WTC11 (cell line): ENCODE data around the gene MYO18A. TPM values are rescaled to one million over a fixed set of nuclear protein-coding genes. Genes with fewer than 3 reads are reported as not detected.

Source experiments
- ATAC-seq: fragments of 200-7000 bp; cut with Tn5 transposase; 2 replicates; pipeline ENCODE4 v1.10.0; 2021; ENCODE audit warnings: mild to moderate bottlenecking, moderate library complexity
- CTCF ChIA-PET: fragments of 300-600 bp; sonication (Branson Sonifier 250); formaldehyde crosslinking; loops from one replicate; lab custom pipeline; 2021; ENCODE audit warnings: antibody characterized with exemption; lab: Charles Lee
- POLR2A ChIA-PET: fragments of 350-600 bp; sonication (Branson Sonifier 250); formaldehyde crosslinking; loops from one replicate; lab custom pipeline; 2021; ENCODE audit warnings: antibody characterized with exemption; lab: Charles Lee
- DNase-seq: peaks from one replicate; pipeline ENCODE4 v3.0.0; 2021; ENCODE audit warnings: low spot score
- H3K27ac Mint-ChIP-seq: 2 replicates; pipeline ENCODE4 v1.8.0; 2021; ENCODE audit warnings: mixed read lengths
- H3K27me3 Mint-ChIP-seq: 2 replicates; pipeline ENCODE4 v1.8.0; 2021; ENCODE audit warnings: low read depth, mild to moderate bottlenecking, moderate library complexity, mixed read lengths
- H3K36me3 Mint-ChIP-seq: 2 replicates; pipeline ENCODE4 v1.8.0; 2021; ENCODE audit warnings: mixed read lengths
- H3K4me1 Mint-ChIP-seq: 2 replicates; pipeline ENCODE4 v1.8.0; 2022; ENCODE audit warnings: mixed read lengths
- H3K4me3 Mint-ChIP-seq: 2 replicates; pipeline ENCODE4 v1.8.0; 2021; ENCODE audit warnings: mild to moderate bottlenecking, moderate library complexity, mixed read lengths
- H3K9me3 Mint-ChIP-seq: 2 replicates; pipeline ENCODE4 v1.8.0; 2021; ENCODE audit warnings: mixed read lengths
- AFF4 ChIP-seq: sonication (generic); formaldehyde crosslinking; IDR thresholded peaks from 2 replicates; pipeline ENCODE4 v1.8.1; 2023; ENCODE audit warnings: mild to moderate bottlenecking, missing genetic modification reagents, borderline replicate concordance
- ATF1 ChIP-seq: sonication (generic); formaldehyde crosslinking; IDR thresholded peaks from 2 replicates; pipeline ENCODE4 v1.8.1; 2023; ENCODE audit warnings: mild to moderate bottlenecking, moderate library complexity, missing genetic modification reagents
- CREB1 ChIP-seq: sonication (generic); formaldehyde crosslinking; IDR thresholded peaks from 2 replicates; pipeline ENCODE4 v1.8.0; 2023; ENCODE audit warnings: mild to moderate bottlenecking, missing genetic modification reagents
- CREM ChIP-seq: sonication (generic); formaldehyde crosslinking; IDR thresholded peaks from 2 replicates; pipeline ENCODE4 v1.8.1; 2022; ENCODE audit warnings: mild to moderate bottlenecking, missing genetic modification reagents, moderate library complexity
- E2F1 ChIP-seq: sonication (generic); formaldehyde crosslinking; IDR thresholded peaks from 2 replicates; pipeline ENCODE4 v1.8.0; 2022; ENCODE audit warnings: mild to moderate bottlenecking, missing genetic modification reagents
- ELF4 ChIP-seq: sonication (generic); formaldehyde crosslinking; IDR thresholded peaks from 2 replicates; pipeline ENCODE4 v1.8.1; 2022; ENCODE audit warnings: low read depth, mild to moderate bottlenecking, moderate library complexity, missing genetic modification reagents
- EMX1 ChIP-seq: fragments of 250-450 bp; sonication (Bioruptor Pico); IDR thresholded peaks from 2 replicates; pipeline ENCODE4 v1.8.0; 2021; ENCODE audit warnings: mild to moderate bottlenecking
- HMGA2 ChIP-seq: fragments of 250-450 bp; sonication (Bioruptor Pico); IDR thresholded peaks from 2 replicates; pipeline ENCODE4 v1.4.0; 2021; ENCODE audit warnings: mild to moderate bottlenecking, moderate library complexity
- HMGXB4 ChIP-seq: sonication (generic); formaldehyde crosslinking; IDR thresholded peaks from 2 replicates; pipeline ENCODE4 v1.8.1; 2023; ENCODE audit warnings: mild to moderate bottlenecking, moderate library complexity, missing genetic modification reagents
- MAX ChIP-seq: sonication (generic); formaldehyde crosslinking; IDR thresholded peaks from 2 replicates; pipeline ENCODE4 v1.8.0; 2022; ENCODE audit warnings: mild to moderate bottlenecking, missing genetic modification reagents
- MLX ChIP-seq: sonication (generic); formaldehyde crosslinking; IDR thresholded peaks from 2 replicates; pipeline ENCODE4 v1.8.1; 2023; ENCODE audit warnings: mild to moderate bottlenecking, missing genetic modification reagents, moderate library complexity
- NFYB ChIP-seq: sonication (generic); formaldehyde crosslinking; conservative IDR thresholded peaks from 2 replicates; pipeline ENCODE4 v1.8.0; 2022; ENCODE audit warnings: low read depth, missing genetic modification reagents
- OVOL2 ChIP-seq: fragments of 250-450 bp; sonication (Bioruptor Pico); IDR thresholded peaks from 2 replicates; pipeline ENCODE4 v1.9.0; 2021; ENCODE audit warnings: mild to moderate bottlenecking, borderline replicate concordance
- SMAD3 ChIP-seq: sonication (generic); formaldehyde crosslinking; IDR thresholded peaks from 2 replicates; pipeline ENCODE4 v1.8.0; 2022; ENCODE audit warnings: missing genetic modification reagents, mild to moderate bottlenecking, borderline replicate concordance
- STAT6 ChIP-seq: sonication (generic); formaldehyde crosslinking; conservative IDR thresholded peaks from 2 replicates; pipeline ENCODE4 v1.8.1; 2023; ENCODE audit warnings: mild to moderate bottlenecking, low read depth, missing genetic modification reagents, moderate library complexity
- ZBTB43 ChIP-seq: sonication (generic); formaldehyde crosslinking; IDR thresholded peaks from 2 replicates; pipeline ENCODE4 v1.8.1; 2023; ENCODE audit warnings: mild to moderate bottlenecking, missing genetic modification reagents
- ZNF263 ChIP-seq: sonication (generic); formaldehyde crosslinking; IDR thresholded peaks from 2 replicates; pipeline ENCODE4 v1.8.1; 2022; ENCODE audit warnings: low read depth, mild to moderate bottlenecking, moderate library complexity, missing genetic modification reagents
- ZNF317 ChIP-seq: sonication (generic); formaldehyde crosslinking; IDR thresholded peaks from 2 replicates; pipeline ENCODE4 v1.8.1; 2023; ENCODE audit warnings: low read depth, mild to moderate bottlenecking, moderate library complexity, missing genetic modification reagents, borderline replicate concordance
- ZNF396 ChIP-seq: fragments of 250-450 bp; sonication (Bioruptor Pico); IDR thresholded peaks from 2 replicates; pipeline ENCODE4 v1.8.0; 2021; ENCODE audit warnings: mild to moderate bottlenecking, moderate library complexity, borderline replicate concordance
- ZNF416 ChIP-seq: fragments of 250-450 bp; sonication (Bioruptor Pico); IDR thresholded peaks from 2 replicates; pipeline ENCODE4 v1.9.0; 2021; ENCODE audit warnings: mild to moderate bottlenecking, inconsistent platforms
- ZNF512 ChIP-seq: sonication (generic); formaldehyde crosslinking; IDR thresholded peaks from 2 replicates; pipeline ENCODE4 v1.8.1; 2022; ENCODE audit warnings: missing genetic modification reagents, borderline replicate concordance
- total RNA-seq: library from RNA; stranded (reverse); gene quantifications from 3 replicates; pipeline ENCODE4 v1.2.3, GENCODE V29; 2021

The MYO18A gene
- total RNA-seq, 1 experiment from 2014 or later: 54.9 TPM

- Mint-ChIP-seq H3K36me3 (no peaks in the 10 kb centered on the region), H3K9me3 (no peaks in the 10 kb centered on the region), H3K27me3 (no peaks in the 10 kb centered on the region), H3K4me3 (peak overlapping the region; percentile 46), H3K27ac (peak overlapping the region; percentile 84), H3K4me1 (peaks cover 38% of the 10 kb centered on the region)
- DNase-seq: no peak
- ChIA-PET POLR2A (interaction anchor here (0.6 to 2.4 kb wide), 7 partner anchors 15 to 116 kb away, joined by 3 to 29 read pairs (median 6); partner anchors contain the start of gene MYO18A), CTCF (interaction anchor here (0.5 to 13.1 kb wide), 50 partner anchors 9 to 438 kb away, joined by 3 to 464 read pairs (median 7); partner anchors contain the start of genes MYO18A, NEK8, NUFIP2 and PHF12)
- ATAC-seq: no peak
- TF ChIP-seq ZNF512: no peak
- no peak for TF ChIP-seq EMX1 (CRISPR knock-in tag)
- TF ChIP-seq CREM (CRISPR knock-in tag): no peak
- no peak for TF ChIP-seq AFF4 (CRISPR knock-in tag)
- TF ChIP-seq MLX (CRISPR knock-in tag): no peak
- no peak for TF ChIP-seq HMGXB4
- no peak for TF ChIP-seq ZNF317 (CRISPR knock-in tag)
- TF ChIP-seq E2F1 (CRISPR knock-in tag): no peak
- TF ChIP-seq NFYB (CRISPR knock-in tag): no peak
- no peak for TF ChIP-seq SMAD3 (CRISPR knock-in tag)
- no peak for TF ChIP-seq ATF1
- TF ChIP-seq MAX: no peak
These were observed 31.9 kb downstream of the MYO18A start for GRCh38 chr17:29148257-29148789.

- Mint-ChIP-seq H3K4me3 (no peak overlapping the region), H3K4me1 (peaks cover 38% of the 10 kb centered on the region), H3K27ac (peak overlapping the region; percentile 20; the same call in 1 of the 2 replicates), H3K36me3 (no peaks in the 10 kb centered on the region), H3K9me3 (no peaks in the 10 kb centered on the region), H3K27me3 (no peaks in the 10 kb centered on the region)
- ChIA-PET CTCF (interaction anchor here (0.6 to 13.1 kb wide), 16 partner anchors 13 to 466 kb away, joined by 3 to 464 read pairs (median 10); partner anchors contain the start of gene MYO18A), POLR2A (interaction anchor here (1.2 to 2.4 kb wide), 3 partner anchors 31 to 117 kb away, joined by 3 to 29 read pairs (median 6); partner anchors contain the start of gene MYO18A)
- no peak for DNase-seq
- no peak for ATAC-seq
- TF ChIP-seq ZNF263 (CRISPR knock-in tag) (no peak), SMAD3 (CRISPR knock-in tag) (no peak), STAT6 (CRISPR knock-in tag) (no peak), ZBTB43 (no peak), CREB1 (CRISPR knock-in tag) (no peak), HMGA2 (CRISPR knock-in tag) (no peak), ZNF396 (CRISPR knock-in tag) (no peak), ZNF416 (CRISPR knock-in tag) (no peak), ELF4 (CRISPR knock-in tag) (no peak), OVOL2 (CRISPR knock-in tag) (no peak)
These were observed 32.5 kb downstream of the MYO18A start for GRCh38 chr17:29147682-29148081.
